ENCODE results near the gene MAGI1. TPM values are rescaled to one million over a fixed set of nuclear protein-coding genes. Genes with fewer than 3 reads are reported as not detected.

MAGI1 gene
- total RNA-seq, 1 donor from 2014 or later: 74.8 TPM

- no peak for DNase-seq (ENCODE audit: low spot score)
Measured at GRCh38 chr3:65497846-65498245, 540.9 kb downstream of the MAGI1 start.

- no peak for DNase-seq (ENCODE audit: low spot score)
Measured at GRCh38 chr3:65497236-65497635, 541.5 kb downstream of the MAGI1 start.

- no peak for DNase-seq (ENCODE audit: low spot score)
Measured at GRCh38 chr3:65493938-65494337, 544.8 kb downstream of the MAGI1 start.

- DNase-seq (ENCODE audit: low spot score): no peak
Measured at GRCh38 chr3:65493371-65493882, 545.3 kb downstream of the MAGI1 start.

GRCh38 chr3:65492249-65492648 is 546.5 kb downstream of the MAGI1 start:
- DNase-seq (ENCODE audit: low spot score): no peak

GRCh38 chr3:65490114-65490513 is 548.6 kb downstream of the MAGI1 start:
- DNase-seq (ENCODE audit: low spot score): no peak

GRCh38 chr3:65489253-65489652 is 549.5 kb downstream of the MAGI1 start:
- DNase-seq (ENCODE audit: low spot score): no peak

- DNase-seq (ENCODE audit: low spot score): no peak
Measured at GRCh38 chr3:65485826-65486469, 552.8 kb downstream of the MAGI1 start.

- no peak for DNase-seq (ENCODE audit: low spot score)
Measured at GRCh38 chr3:65484964-65485363, 553.8 kb downstream of the MAGI1 start.

GRCh38 chr3:65483480-65483879 is 555.2 kb downstream of the MAGI1 start:
- no peak for DNase-seq (ENCODE audit: low spot score)

GRCh38 chr3:65483011-65483410 is 555.7 kb downstream of the MAGI1 start:
- DNase-seq (ENCODE audit: low spot score): no peak

GRCh38 chr3:65481085-65481484 is 557.6 kb downstream of the MAGI1 start:
- no peak for DNase-seq (ENCODE audit: low spot score)

- no peak for DNase-seq (ENCODE audit: low spot score)
Measured at GRCh38 chr3:65479990-65480389, 558.7 kb downstream of the MAGI1 start.

GRCh38 chr3:65478551-65479500 is 559.9 kb downstream of the MAGI1 start:
- DNase-seq (ENCODE audit: low spot score): no peak

- DNase-seq (ENCODE audit: low spot score): no peak
Measured at GRCh38 chr3:65473736-65474135, 565.0 kb downstream of the MAGI1 start.

GRCh38 chr3:65472501-65472900 is 566.2 kb downstream of the MAGI1 start:
- no peak for DNase-seq (ENCODE audit: low spot score)

- DNase-seq (ENCODE audit: low spot score): no peak
Measured at GRCh38 chr3:65466300-65466988, 572.3 kb downstream of the MAGI1 start.

- no peak for DNase-seq (ENCODE audit: low spot score)
Measured at GRCh38 chr3:65449841-65450428, 588.8 kb downstream of the MAGI1 start.

- DNase-seq (ENCODE audit: low spot score): no peak
Measured at GRCh38 chr3:65448120-65448519, 590.6 kb downstream of the MAGI1 start.

- no peak for DNase-seq (ENCODE audit: low spot score)
Measured at GRCh38 chr3:65445573-65446169, 593.0 kb downstream of the MAGI1 start.

GRCh38 chr3:65444447-65444815 is 594.3 kb downstream of the MAGI1 start:
- DNase-seq (ENCODE audit: low spot score): no peak
